GM13977 (cell line): ENCODE results near the gene CBFA2T3.
"Not testable (repeated sequence)": the region's sequence is repeated elsewhere in the genome, so short reads cannot be mapped to it uniquely, and the experiment has no call there.

Source experiments
- DNase-seq: peaks from one replicate; pipeline ENCODE4 v3.0.0; 2012; ENCODE audit warnings: low spot score
- in situ Hi-C: fragments of 300-500 bp; cut with MboI; formaldehyde crosslinking; loops from one replicate; pipeline ENCODE4 v1.12.0; 2022; ENCODE audit warnings: low sequenced_read_pairs, low pct_unique_long_range_greater_than_20kb, mixed read lengths, inconsistent platforms; ENCODE audit not compliant: unreplicated experiment
- TF ChIP-seq, protein P1 (sequence below): IDR thresholded peaks from 2 replicates; pipeline ENCODE4 v1.5.1; 2012; ENCODE audit warnings: mild to moderate bottlenecking, control low read depth; ENCODE audit not compliant: insufficient read depth; ENCODE audit errors: extremely low read depth, missing control alignments

CBFA2T3 gene

GRCh38 chr16:89011909-89012621, 35.1 kb upstream of the CBFA2T3 start:
- no peak for DNase-seq
- in situ Hi-C loops, result no loop called here

DNA sequence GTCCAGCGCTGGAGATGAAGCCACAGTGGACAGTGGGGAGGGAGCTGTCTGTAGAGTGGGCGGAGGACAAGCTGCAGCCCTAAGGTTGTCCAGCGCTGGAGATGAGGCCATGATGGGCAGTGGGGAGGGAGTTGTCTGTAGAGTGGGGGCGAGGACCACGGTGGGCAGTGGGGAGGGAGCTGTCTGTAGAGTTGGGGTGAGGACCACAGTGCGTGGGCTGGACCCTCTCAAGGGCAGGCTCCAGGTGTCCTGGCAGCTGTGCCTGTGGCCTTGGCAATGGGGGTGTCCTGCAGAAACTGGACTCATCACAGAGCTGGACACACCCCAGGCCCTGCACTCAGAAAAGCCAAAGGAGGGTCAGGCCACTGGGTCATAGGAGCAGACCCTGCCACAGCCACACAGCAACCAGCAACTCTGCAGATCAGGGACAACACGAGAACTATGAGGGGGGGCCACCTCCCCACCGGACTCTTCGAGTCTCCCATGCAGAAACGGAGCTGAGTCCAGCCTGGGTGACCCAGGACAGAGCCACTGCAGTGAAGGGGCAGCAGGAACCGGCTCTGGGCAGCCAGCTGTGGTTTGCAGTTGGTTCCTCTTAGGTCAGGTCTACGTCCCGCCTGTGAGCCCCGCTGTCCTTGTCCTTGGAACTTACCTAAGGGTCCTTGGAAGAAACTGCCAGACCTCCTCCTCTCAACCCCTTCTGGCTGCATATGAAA, 33.4 kb upstream of the CBFA2T3 start:
- no peak for DNase-seq
- in situ Hi-C loops, result no loop called here
- TF ChIP-seq, protein P1, sequence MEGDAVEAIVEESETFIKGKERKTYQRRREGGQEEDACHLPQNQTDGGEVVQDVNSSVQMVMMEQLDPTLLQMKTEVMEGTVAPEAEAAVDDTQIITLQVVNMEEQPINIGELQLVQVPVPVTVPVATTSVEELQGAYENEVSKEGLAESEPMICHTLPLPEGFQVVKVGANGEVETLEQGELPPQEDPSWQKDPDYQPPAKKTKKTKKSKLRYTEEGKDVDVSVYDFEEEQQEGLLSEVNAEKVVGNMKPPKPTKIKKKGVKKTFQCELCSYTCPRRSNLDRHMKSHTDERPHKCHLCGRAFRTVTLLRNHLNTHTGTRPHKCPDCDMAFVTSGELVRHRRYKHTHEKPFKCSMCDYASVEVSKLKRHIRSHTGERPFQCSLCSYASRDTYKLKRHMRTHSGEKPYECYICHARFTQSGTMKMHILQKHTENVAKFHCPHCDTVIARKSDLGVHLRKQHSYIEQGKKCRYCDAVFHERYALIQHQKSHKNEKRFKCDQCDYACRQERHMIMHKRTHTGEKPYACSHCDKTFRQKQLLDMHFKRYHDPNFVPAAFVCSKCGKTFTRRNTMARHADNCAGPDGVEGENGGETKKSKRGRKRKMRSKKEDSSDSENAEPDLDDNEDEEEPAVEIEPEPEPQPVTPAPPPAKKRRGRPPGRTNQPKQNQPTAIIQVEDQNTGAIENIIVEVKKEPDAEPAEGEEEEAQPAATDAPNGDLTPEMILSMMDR, result no peak

More at GRCh38 chr16:89011909-89012621, 35.1 kb upstream of the CBFA2T3 start:
- TF ChIP-seq, protein P1, result no peak

DNA sequence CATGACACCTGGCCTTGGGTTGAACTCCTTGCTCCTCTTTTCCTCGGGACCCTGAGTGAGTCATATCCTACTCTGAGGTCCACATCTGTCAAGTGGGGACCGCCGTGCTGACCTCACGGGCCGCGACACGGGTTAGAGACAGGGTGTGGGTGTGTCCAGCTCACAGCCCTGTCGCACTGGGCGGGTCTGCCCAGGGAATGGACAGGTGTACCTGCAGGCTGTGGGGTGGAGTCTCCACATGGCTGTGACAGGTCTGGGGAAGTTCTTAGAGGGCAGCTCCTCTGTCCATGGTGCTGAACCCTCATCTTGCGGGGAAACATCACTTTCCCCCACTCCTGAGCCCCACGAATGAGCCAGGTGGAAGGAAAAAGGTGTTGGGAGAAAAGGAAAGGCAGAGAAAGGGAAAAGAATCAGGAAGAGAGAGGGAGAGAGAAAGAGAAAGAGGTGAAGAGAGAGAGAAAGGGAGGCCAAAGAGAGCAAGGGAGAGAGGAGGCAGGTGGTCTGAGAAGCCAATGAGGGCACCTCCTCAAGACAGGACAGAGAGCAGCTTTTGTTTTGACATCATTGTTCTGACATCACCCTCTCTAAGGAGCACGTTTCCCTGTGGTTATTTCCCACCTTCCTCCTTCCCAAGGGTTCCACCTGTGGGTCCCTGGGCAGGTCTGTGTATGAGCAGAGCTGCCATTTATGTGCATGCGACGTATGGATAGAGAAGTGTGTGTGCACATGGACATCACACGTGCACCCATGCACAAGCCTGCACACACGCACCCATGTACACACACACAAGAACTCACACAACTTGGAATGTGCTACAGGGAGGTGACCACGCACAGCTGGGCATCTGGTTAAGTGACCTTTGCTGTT, 32.6 kb upstream of the CBFA2T3 start:
- TF ChIP-seq, protein P1, result no peak
- in situ Hi-C loops, result no loop called here
- DNase-seq, result no peak

GRCh38 chr16:89008796-89009195, 31.8 kb upstream of the CBFA2T3 start:
- DNase-seq, in situ Hi-C loops: not testable (repeated sequence)

GRCh38 chr16:89007371-89008249, 30.6 kb upstream of the CBFA2T3 start:
- TF ChIP-seq, protein P1, result no peak
- in situ Hi-C loops, result no loop called here

GRCh38 chr16:89006036-89006752, 29.2 kb upstream of the CBFA2T3 start:
- TF ChIP-seq, protein P1, result no peak
- in situ Hi-C loops, result no loop called here
- DNase-seq, result no peak

More at GRCh38 chr16:89007371-89008249, 30.6 kb upstream of the CBFA2T3 start:
- DNase-seq, result no peak
